Fibroblast of peridontal ligament (primary cell): ENCODE measurements around the gene TEX11.
"Not testable (repeated sequence)": the region's sequence is repeated elsewhere in the genome, so short reads cannot be mapped to it uniquely, and the experiment has no call there.

Experiments
- DNase-seq: peaks from one replicate; pipeline ENCODE4 v3.0.0-alpha.2; 2010; ENCODE audit errors: extremely low read depth

The TEX11 gene

DNA sequence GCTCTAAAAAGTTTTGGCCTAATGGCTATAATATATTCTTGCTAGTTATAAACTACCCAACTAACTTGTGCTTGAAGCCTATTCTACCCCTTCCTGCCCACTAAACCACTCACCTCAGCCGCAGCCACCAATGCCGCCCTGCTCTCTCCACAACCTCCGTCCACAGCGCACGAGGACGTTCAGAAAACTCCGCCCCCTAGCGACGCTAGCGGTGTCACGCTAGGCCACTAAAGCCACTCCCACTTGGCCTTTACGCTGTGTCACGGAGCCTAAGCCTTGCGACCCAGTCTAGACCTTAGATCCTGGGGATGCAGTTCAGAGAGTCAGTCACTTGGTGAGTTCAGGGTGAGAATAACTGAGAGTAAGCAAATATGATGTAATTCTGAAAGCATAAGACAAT lies at the start of gene TEX11:
Gene TEX11, minus strand, starts transcription at position 171 of the 400 bp plus-strand sequence. CDS start 922 bp downstream, outside the sequence.
- DNase-seq: no peak

DNA sequence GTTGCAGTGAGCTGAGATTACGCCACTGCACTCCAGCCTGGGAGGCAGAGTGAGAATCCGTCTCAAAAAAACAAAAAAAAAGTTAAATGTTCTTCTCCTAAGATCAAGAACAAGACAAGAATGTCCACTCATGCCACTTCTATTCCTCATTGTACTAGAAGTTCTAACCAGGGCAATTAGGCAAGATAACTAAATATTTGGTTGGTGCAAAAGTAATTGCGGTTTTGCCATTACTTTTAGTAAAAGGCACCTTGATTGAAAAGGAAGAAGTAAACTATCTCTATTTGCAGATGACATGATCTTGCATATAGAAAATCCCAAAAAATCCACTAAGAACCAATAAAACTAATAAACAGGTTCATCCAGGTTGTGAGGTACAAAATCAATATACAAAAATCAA lies 46.4 kb upstream of the TEX11 start:
- no peak for DNase-seq

DNA sequence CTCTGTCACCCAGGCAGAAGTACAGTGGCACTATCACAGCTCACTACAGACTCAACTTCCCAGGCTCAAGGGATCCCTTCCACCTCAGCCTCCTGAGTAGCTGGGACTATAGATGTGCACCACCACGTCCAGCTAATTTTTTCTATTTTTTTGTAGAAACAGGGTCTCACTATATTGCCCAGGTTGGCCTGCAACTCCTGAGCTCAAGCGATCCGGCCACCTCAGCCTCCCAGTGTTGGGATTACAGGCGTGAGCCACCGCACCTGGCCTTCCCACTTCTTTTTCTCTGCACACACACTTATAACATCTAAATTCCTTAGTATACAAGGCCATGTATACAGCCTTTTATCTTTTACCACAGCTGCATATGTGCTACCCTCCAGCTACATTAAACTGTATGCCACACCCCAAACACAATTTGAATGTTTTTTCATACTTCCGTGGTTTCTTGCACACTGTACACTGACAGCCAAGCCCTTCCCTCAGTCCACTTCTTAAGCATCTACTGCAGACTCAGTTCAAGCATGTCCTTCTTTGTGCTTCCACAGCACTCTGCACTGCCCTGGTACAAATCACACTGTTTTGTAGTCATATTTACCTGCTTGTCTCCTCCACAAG lies 15.9 kb upstream of the TEX11 start:
- no peak for DNase-seq

DNA sequence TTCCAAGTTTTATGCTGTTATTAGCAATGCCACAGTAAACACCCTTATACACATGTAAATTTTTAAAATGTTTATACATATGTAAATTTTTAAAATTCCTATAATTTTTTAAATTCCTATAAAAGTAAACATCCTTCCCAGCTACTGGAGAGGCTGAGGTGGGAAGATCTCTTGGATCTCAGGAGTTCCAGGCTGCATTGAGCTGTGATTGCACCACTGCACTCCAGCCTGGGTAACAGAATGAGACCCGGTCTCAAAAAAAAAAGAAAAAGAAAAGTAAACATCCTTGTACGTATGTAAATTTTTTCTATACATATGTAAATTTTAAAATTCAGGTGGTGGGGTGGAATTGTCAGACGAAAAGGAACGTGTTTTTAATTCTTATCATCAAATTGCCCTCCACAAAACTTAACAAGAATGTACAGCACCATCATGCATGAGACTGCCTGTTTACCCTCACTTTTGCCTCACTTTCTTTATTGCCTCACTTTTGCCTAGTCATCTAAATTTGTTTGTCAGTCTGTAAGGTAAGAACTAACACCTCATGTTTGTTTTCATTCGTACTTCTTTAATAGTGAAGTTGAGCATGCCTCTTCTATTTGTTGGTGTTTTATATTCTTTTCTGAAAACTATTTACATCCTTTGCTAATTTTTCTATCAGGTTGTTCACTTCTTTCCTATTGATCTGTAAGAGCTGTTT lies 14.4 kb upstream of the TEX11 start:
- no peak for DNase-seq

DNA sequence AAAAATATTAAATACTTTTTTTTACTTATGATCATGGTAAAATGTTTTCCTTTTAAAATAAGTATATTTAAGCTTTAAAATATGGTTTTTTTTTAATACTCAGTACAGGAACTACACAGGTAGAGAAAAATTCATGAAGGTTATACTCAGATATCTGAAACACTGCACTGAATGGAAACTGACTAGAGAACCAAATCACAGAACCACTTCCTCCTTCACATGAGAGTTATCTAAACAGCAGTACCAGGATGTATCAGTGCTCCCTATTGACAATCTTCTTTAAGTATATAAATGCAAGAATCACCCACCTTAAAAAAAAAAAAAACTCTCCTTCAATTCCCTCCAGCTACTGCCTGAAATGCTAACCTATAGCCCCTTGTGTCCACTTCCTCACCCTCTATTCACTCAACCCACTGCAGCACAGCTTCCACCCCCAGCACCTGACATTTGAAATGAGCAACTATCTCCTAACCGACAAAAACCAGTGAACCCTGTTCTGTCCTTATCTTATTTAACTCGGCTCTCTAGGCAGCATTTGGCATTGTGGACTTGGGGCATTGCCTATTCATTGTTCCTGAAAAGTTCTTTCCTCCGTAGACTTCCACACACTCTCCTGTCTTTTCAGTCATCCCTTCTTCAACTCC lies 13.3 kb upstream of the TEX11 start:
- DNase-seq: no peak

DNA sequence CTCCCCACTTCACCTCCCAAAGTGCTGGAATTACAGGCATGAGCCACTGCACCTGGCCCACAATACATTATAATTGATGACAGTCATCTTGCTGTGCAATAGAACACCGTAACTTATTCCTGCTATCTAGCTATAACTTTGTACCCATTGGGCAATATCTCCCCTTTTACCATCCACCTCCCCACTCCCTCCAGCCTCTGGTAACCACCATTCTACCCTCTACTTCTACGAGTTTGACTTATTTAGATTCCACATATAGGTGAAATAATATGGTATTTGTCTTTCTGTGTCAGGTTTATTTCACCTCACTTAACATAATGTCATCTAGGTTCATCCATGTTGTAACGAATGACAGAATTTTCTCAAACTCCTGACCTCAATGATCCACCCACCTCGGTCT lies 8.2 kb upstream of the TEX11 start:
- DNase-seq: no peak

DNA sequence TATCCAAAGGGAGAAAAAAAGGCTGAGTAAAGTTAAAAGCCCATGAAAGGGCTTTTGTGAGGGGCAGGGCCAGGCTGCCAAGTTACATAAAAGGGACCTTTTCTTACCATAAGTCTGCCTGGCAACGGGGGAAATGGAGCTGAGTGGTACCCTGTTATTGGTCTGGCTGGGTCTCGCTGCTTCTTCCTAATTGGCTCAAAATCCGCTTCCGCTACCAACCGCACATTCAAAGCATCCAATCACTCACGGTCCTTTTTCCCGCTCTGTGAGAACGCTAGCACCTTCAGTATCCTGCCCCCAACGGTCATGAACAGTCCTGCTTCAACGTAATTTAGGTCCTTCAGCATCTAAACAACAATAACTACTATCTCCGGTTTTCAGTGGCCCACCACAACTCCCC lies 611 bp downstream of the TEX11 start:
- DNase-seq: no peak

DNA sequence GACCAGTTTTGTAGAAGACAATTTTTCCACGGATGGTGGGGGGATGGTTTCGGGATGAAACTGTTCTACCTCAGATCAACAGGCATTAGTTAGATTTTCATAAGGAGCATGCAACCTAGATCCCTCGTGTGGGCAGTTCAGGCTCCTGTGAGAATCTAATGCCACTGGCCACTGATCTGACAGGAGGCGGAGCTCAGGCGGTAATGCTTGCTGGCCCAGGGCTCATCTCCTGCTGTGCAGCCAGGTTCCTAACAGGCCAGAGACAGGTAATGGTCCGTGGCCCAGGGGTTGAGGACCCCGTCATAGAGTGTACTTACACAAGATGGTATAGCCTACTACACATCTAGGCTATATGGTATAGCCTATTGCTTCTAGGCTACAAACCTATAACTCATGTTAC lies 7.0 kb downstream of the TEX11 start:
- no peak for DNase-seq

DNA sequence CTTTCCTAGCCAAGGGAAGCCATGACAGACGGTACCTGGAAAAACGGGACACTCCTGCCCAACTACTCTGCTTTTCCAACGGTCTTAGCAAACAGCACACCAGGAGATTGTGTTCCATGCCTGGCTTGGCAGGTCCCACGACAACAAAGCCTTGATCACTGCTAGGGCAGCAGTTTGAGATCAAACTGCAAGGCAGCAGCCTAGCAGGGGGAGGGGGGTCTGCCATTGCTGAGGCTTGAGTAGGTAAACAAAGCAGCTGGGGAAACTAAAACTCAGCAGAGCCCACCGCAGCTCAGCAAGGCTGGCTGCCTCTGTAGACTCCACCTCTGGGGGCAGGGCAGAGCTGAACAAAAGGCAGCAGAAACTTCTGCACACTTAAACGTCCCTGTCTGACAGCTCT lies 18.1 kb downstream of the TEX11 start:
- not testable (repeated sequence) for DNase-seq

DNA sequence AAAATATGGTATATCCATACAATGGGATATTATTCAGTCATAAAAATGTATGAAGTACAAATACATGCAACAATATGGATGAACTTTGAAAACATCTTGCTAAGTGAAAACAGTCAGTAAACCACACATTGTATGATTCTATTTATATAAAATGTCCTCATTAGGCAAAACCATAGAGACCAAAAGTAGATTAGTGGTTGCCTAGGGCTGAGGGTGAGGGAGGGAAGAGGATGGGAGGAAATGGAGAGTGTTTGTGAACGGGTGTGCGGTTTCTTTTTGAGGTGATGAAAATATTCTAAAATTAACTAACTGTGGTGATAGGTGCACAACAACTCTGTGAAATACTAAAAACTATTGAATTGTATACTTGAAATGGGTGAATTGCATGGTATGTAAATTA lies 29.6 kb downstream of the TEX11 start:
- DNase-seq: no peak

DNA sequence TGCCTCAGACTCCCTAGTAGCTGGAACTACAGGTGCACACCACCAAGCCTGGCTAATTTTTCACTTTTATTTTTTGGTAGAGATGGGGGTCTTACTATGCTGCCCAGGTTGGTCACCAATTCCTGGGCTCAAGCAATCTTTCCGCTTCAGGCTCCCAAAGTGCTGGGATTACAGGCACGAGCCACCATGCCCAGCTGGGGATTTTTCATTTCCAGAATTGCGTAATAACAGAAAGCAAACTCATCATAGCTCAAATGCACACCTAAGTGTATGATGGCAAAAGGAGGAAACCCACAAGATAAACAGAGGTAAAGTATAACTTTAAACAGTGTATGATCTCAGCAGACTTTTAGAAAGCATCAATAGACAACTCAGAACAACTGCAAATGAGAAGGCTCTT lies 56.2 kb downstream of the TEX11 start:
- no peak for DNase-seq

DNA sequence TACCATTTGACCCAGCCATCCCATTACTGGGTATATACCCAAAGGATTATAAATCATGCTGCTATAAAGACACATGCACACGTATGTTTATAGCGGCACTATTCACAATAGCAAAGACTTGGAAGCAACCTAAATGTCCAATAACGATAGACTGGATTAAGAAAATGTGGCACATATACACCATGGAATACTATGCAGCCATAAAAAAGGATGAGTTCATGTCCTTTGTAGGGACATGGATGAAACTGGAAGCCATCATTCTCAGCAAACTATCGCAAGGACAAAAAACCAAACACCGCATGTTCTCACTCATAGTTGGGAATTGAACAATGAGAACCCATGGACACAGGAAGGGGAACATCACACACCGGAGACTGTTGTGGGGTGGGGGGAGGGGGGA lies 64.4 kb downstream of the TEX11 start:
- DNase-seq: not testable (repeated sequence)

DNA sequence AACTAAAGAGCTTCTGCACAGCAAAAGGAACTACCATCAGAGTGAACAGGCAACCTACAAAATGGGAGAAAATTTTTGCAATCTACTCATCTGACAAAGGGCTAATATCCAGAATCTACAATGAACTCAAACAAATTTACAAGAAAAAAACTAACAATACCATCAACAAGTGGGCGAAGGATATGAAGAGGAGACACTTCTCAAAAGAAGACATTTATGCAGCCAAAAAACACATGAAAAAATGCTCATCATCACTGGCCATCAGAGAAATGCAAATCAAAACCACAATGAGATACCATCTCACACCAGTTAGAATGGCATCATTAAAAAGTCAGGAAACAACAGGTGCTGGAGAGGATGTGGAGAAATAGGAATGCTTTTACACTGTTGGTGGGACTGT lies 64.9 kb downstream of the TEX11 start:
- DNase-seq: not testable (repeated sequence)

DNA sequence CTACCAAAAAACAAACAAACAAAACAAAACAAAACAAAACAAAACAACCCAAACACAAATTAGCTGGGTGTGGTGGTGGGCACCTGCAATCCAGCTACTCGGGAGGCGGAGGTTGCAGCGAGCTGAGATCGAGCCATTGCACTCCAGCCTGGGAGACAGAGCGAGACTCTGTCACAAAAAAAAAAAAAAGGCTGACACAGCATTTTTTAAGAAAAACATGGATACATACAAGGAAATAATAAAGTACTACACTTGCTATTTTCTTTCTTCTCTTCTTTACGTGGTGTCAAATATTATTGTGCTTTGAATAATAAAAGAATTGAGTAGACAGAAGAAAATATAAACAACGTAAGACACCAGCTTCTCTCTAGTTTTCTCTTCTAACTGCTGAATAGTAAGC lies 73.9 kb downstream of the TEX11 start:
- no peak for DNase-seq

DNA sequence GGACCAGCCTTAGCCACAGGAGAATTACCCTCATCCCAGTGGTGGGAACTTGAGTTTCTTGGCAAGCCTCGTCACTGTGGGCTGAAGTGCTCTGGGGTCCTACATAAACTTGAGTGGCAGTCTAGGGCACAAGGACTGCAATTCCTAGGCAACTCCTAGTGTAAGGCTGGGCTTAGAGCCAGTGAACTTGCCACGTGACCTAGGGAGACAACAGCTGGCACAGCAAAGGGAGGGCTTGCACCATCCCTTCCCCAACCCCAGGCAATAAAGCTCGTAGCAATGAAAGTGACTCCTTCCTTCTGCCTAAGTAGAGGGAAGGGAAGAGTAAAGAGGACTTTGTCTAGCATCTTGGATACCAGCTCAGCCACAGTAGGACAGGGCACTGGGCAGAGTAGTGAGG lies 81.8 kb downstream of the TEX11 start:
- DNase-seq: no peak

DNA sequence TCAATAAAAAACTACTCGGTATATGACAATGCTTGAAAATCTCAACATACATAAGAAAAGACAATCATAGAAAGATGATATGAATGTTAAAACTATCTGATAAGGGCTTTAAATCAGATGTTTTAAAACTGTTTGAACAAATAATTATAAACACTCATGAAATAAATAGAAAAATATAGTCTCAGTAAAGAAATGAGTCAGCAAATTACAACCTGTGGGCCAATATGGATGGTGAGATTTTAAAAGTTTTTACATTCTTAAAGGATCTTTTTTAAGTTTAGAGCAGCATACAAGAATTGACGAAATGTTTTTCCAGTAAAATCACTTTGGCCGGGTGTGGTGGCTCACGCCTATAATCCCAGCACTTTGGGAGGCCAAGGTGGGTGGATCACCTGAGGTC lies 83.1 kb downstream of the TEX11 start:
- DNase-seq: no peak

DNA sequence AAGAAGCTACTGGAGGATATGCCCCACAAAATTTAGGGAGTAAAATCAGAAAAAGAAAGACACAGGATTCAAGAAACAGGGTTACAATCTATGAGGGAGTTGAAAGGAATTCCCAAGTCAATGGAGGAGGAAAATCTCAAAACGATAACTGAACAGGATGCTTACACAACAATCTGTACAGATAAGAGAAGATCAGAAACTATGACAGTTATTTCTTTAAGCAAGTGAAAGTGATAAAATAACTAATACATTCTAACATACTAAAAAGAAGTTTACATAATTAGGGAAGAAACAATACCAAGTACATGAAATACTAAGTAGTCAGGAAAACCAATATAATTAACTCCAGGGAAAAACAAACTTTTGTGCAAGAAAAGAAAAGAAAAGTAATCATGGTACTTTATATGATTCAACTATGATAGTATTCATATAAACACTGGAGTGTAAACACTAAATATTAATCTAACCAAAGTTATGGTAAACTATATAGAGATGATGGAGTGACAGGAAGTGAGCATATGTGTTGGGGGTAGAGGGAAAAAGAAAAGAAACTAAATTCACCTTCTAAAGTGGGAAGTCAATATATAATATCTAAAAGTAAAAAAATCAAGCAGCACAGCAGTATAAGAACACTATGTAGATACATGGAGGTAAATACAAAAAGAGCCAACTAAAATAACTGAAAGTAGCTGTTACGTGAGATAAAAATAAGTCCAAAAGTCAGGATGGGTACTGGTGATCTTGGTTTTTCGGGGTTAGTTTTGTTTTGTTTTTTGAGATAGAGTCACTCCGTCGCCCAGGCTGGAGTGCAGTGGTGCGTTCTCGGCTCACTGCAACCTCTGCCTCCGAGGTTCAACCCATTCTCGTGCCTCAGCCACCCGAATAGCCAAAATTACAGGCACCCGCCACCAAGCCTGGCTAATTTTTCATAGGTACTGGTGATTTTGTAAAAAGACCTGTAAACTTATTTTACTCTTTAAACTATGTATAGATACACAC lies 99.3 kb downstream of the TEX11 start:
- no peak for DNase-seq

DNA sequence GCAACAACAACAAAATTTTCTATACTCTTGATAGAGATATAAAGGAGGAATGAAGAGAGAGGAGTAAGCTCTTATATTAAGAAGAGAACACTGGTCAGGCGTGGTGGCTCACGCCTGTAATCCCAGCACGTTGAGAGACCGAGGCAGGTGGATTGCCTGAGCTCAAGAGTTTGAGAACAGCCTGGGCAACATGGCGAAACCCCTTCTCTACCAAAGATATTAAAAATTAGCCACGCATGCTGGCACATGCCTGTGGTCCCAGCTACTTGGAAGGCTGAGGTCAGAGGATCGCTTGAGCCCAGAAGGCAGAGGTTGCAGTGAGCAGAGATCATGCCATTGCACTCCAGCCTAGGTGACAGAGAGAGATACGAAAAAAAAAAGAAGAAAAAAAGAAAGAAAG lies 102.4 kb downstream of the TEX11 start:
- no peak for DNase-seq

DNA sequence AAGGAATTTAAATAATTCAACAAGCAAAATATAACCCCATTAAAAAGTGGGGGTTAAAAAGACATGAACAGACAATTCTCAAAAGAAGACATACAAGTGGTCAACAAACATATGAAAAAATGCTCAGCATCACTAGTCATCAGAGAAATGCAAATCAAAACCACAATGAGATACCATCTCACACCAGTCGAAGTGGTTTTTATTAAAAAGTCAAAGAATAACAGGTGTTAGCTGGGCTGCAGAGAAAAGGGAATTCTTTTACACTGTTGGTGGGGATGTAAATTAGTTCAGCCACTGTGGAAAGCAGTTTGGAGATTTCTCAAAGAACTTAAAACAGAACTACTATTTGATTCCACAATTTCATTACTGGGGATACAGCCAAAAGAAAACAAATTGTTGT lies 111.8 kb downstream of the TEX11 start:
- DNase-seq: not testable (repeated sequence)

DNA sequence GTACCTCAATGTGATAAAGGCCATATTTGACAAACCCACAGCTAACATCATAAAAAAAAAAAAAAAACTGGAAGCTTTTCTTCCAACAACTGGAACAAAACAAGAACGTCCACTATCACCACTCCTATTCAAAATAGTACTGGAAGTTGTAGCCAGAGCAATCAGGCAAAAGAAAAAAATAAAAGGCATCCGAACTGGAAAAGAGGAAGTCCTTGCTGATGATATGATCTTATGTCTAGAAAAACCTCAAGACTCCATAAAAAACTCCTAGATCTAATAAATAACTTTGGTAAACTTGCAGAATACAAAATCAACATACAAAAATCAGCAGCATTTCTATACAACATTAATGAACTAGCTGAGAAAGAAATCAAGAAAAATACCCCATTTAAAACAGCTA lies 134.3 kb downstream of the TEX11 start:
- no peak for DNase-seq

DNA sequence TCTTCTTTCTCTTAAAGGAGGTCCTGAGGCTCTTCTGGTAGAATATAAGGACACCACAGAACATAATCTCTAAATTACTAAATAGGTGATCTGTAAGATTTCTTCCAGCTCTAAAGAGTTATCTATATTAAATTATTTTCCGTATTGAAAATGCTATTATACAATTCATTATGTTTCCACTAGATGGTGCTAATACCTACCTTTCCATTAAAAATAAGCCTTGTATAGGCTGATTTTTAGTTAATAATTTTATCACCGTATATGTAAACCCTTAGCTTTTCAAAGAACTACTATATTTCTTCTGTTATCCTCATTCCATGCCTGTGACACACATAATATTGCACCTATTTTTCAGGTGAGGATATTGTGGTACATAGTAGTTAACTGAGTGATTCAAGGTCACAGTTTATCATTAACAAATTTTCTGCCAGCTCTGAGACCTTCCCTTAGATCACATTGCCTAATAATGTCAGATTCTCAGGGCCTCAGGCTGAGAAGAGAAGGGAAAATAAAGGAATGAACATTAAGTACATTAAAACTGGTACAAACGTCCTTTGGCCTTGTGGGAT lies 138.8 kb downstream of the TEX11 start:
- DNase-seq: peak; percentile 16

DNA sequence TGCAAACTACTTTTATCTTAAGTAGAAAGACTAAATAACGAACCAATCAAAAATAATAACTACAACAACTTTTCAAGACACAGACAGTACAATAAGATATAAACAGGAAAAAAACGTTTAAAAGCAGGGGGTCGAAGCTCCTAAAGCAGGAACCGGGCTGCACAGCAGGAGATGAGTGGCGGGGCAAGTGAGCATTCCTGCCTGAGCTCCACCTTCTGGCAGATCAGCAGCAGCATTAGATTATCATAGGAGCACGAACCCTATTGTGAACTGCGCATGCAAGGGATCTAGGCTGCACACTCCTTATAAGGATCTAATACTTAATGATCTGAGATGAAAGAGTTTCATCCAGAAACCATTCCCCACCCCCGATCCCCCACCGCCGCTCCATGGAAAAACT lies 146.2 kb downstream of the TEX11 start:
- DNase-seq: no peak
